AG09309 (cell line): ENCODE results near the gene ARFGAP3.

Experiments used
- DNase-seq: peaks from one replicate; pipeline ENCODE4 v3.0.0-alpha.2; 2010; ENCODE audit warnings: low read depth
- H3K4me3 ChIP-seq: 2 replicates; pipeline ENCODE4 v1.5.1; 2011; ENCODE audit warnings: mild to moderate bottlenecking, low read depth, low read length, moderate library complexity; ENCODE audit not compliant: control insufficient read depth
- TF ChIP-seq, protein P1 (sequence below): IDR thresholded peaks from 2 replicates; pipeline ENCODE4 v1.5.1; 2011; ENCODE audit warnings: mild to moderate bottlenecking, low read depth, low read length, inconsistent platforms; ENCODE audit not compliant: insufficient read depth, control insufficient read depth; ENCODE audit errors: missing control alignments

Gene ARFGAP3

GRCh38 chr22:42873356-42873755, 16.3 kb upstream of the ARFGAP3 start:
- TF ChIP-seq, protein P1, sequence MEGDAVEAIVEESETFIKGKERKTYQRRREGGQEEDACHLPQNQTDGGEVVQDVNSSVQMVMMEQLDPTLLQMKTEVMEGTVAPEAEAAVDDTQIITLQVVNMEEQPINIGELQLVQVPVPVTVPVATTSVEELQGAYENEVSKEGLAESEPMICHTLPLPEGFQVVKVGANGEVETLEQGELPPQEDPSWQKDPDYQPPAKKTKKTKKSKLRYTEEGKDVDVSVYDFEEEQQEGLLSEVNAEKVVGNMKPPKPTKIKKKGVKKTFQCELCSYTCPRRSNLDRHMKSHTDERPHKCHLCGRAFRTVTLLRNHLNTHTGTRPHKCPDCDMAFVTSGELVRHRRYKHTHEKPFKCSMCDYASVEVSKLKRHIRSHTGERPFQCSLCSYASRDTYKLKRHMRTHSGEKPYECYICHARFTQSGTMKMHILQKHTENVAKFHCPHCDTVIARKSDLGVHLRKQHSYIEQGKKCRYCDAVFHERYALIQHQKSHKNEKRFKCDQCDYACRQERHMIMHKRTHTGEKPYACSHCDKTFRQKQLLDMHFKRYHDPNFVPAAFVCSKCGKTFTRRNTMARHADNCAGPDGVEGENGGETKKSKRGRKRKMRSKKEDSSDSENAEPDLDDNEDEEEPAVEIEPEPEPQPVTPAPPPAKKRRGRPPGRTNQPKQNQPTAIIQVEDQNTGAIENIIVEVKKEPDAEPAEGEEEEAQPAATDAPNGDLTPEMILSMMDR = no peak
- DNase-seq = no peak
- H3K4me3 ChIP-seq = no peak overlapping the region

DNA sequence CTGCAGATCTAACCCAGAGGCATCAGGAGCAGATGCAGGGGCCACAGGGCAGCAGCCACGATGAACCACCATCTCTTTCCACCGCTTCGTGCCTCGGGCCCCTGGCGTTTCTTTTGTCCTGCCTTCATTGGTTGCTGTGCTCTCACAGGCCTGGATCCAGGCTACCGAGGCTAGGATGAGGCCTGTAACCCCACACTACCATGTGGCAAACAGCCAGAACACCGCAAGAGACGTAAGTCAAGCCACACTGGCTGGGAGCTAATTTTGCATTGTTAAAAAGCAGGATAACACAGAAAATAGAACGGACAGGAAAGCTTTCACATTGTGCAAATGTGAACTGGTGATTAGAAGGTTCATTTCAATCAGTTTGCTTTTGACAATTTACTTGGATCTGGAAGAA, 15.7 kb upstream of the ARFGAP3 start:
- no peak overlapping the region for H3K4me3 ChIP-seq
- TF ChIP-seq, protein P1 = no peak

DNA sequence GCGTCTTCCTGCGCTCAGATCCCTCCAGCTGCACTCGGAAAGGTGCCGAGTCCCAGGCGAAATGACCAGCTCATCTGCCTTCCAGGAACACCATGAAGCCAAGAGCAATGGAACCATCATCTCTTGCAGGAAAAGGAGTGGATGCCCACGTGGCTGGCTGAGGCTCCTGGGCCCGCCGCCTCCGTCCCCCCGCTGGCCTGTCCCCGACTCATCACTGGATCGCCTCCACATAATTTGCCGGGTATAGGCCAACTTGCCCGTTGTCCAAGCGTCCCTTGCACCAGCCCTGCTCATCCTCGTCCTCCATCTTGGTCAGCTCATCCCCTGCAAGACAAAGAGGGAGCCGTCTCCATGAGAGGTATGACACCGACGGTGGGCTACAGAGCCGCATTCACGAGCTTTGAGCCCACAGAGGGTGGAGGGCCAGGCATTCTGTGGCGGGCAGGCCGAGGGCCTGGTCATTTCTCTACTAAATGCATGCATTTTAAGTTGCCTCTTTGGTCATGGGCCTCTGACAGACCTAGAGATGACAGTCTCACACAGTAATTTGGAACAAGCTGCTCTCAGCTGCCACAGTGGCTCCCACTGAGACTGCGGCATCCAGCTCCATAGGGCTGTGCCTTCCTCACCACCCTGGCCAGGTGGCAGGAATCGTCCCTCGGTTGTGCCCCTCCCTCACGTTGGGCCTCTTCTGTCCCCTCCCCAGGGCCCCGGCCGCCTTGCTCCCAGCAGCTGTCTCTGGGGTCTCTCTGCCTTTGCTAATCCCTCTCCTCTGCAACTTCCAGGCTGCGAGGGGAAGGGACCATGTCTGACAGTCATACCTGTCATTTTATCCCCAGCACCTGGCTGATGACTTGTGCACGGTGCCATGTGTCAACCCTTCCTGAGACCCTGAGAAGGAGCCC, 14.3 kb upstream of the ARFGAP3 start:
- TF ChIP-seq, protein P1 = no peak
- no peak overlapping the region for H3K4me3 ChIP-seq
- DNase-seq = no peak

More for the DNA sequence above, 15.7 kb upstream of the ARFGAP3 start:
- no peak for DNase-seq

GRCh38 chr22:42869888-42870480, 12.9 kb upstream of the ARFGAP3 start:
- TF ChIP-seq, protein P1 = no peak
- DNase-seq = no peak

GRCh38 chr22:42869463-42869862, 12.4 kb upstream of the ARFGAP3 start:
- DNase-seq = no peak
- TF ChIP-seq, protein P1 = no peak
- no peak overlapping the region for H3K4me3 ChIP-seq

More at GRCh38 chr22:42869888-42870480, 12.9 kb upstream of the ARFGAP3 start:
- no peak overlapping the region for H3K4me3 ChIP-seq

- DNase-seq = no peak
- TF ChIP-seq, protein P1 = no peak
- no peak overlapping the region for H3K4me3 ChIP-seq
Observed at GRCh38 chr22:42868751-42869251, 11.7 kb upstream of the ARFGAP3 start.
